ENCODE results near the gene HSPB2.

GRCh38 chr11:111935317-111936039, 22.9 kb downstream of the HSPB2 start:
- TF ChIP-seq CTCF (IDR thresholded peaks at IDR 0.05) = no peak
- no peak for TF ChIP-seq POLR2AphosphoS5 (IDR thresholded peaks at IDR 0.05)
